Trophoblast cell (in vitro differentiated cells and primary cell): ENCODE data around the gene RBM33.

Source experiments
- DNase-seq, 2 donors: peaks; one replicate each; pipeline ENCODE4 v3.0.0-alpha.2; 2016
- H2AFZ ChIP-seq: 2 replicates; pipeline ENCODE4 v1.6.1; 2013; ENCODE audit warnings: low read length, moderate library complexity, mild to moderate bottlenecking; ENCODE audit not compliant: insufficient read depth, poor library complexity
- H2AK5ac ChIP-seq: 2 replicates; pipeline ENCODE4 v1.6.1; 2013; ENCODE audit warnings: mild to moderate bottlenecking, low read length
- H2BK120ac ChIP-seq: 2 replicates; pipeline ENCODE4 v1.6.1; 2013; ENCODE audit warnings: low read length, mild to moderate bottlenecking, moderate library complexity; ENCODE audit not compliant: insufficient read depth, poor library complexity
- H2BK12ac ChIP-seq: 2 replicates; pipeline ENCODE4 v1.6.1; 2013; ENCODE audit warnings: mild to moderate bottlenecking, low read length, moderate library complexity
- H2BK5ac ChIP-seq: 2 replicates; pipeline ENCODE4 v1.6.1; 2013; ENCODE audit warnings: low read length, low read depth, moderate library complexity, mild to moderate bottlenecking; ENCODE audit not compliant: poor library complexity
- H3K14ac ChIP-seq: 2 replicates; pipeline ENCODE4 v1.6.1; 2013; ENCODE audit warnings: mild to moderate bottlenecking, low read length
- H3K18ac ChIP-seq: 2 replicates; pipeline ENCODE4 v1.6.1; 2013; ENCODE audit warnings: mild to moderate bottlenecking, low read length
- H3K23ac ChIP-seq: 2 replicates; pipeline ENCODE4 v1.6.1; 2013; ENCODE audit warnings: low read length
- H3K27ac ChIP-seq: 2 replicates; pipeline ENCODE4 v1.5.1; 2013; ENCODE audit warnings: low read depth, mild to moderate bottlenecking, inconsistent platforms, low read length, moderate library complexity
- H3K27me3 ChIP-seq: 2 replicates; pipeline ENCODE4 v1.6.1; 2013; ENCODE audit warnings: inconsistent platforms, mild to moderate bottlenecking, low read length, moderate library complexity; ENCODE audit not compliant: insufficient read depth
- H3K36me3 ChIP-seq, 2 experiments: 1 replicate in 1 of 2; 2 replicates in 1 of 2; pipeline ENCODE4 v1.6.1; 2013; ENCODE audit warnings: low read length in 2 of 2, mild to moderate bottlenecking in 2 of 2, moderate library complexity in 1 of 2; ENCODE audit not compliant: insufficient read depth in 2 of 2, control insufficient read depth in 1 of 2
- H3K4ac ChIP-seq: 2 replicates; pipeline ENCODE4 v1.6.1; 2013; ENCODE audit warnings: low read depth, mild to moderate bottlenecking, low read length, moderate library complexity
- H3K4me1 ChIP-seq, 2 experiments: 1 replicate in 1 of 2; 2 replicates in 1 of 2; pipeline ENCODE4 v1.6.1; 2013; ENCODE audit warnings: low read length in 2 of 2, mild to moderate bottlenecking in 2 of 2, moderate library complexity in 1 of 2; ENCODE audit not compliant: insufficient read depth in 2 of 2, control insufficient read depth in 1 of 2
- H3K4me2 ChIP-seq: 2 replicates; pipeline ENCODE4 v1.6.1; 2013; ENCODE audit warnings: inconsistent platforms, mild to moderate bottlenecking, low read length, moderate library complexity
- H3K4me3 ChIP-seq: 2 replicates; pipeline ENCODE4 v1.5.1; 2013; ENCODE audit warnings: mild to moderate bottlenecking, low read depth, low read length, inconsistent platforms
- H3K79me1 ChIP-seq: one replicate; pipeline ENCODE4 v1.6.1; 2013; ENCODE audit warnings: low read length
- H3K79me2 ChIP-seq: 2 replicates; pipeline ENCODE4 v1.6.1; 2013; ENCODE audit warnings: low read length, mild to moderate bottlenecking; ENCODE audit not compliant: control insufficient read depth, insufficient read depth, poor library complexity
- H3K9ac ChIP-seq: 2 replicates; pipeline ENCODE4 v1.6.1; 2013; ENCODE audit warnings: mild to moderate bottlenecking, low read length
- H3K9me3 ChIP-seq: 2 replicates; pipeline ENCODE4 v1.6.1; 2013; ENCODE audit warnings: low read depth, mild to moderate bottlenecking, control low read depth, inconsistent platforms, low read length; ENCODE audit not compliant: insufficient read depth
- H4K12ac ChIP-seq: 2 replicates; pipeline ENCODE4 v1.6.1; 2013; ENCODE audit warnings: low read depth, mild to moderate bottlenecking, low read length, moderate library complexity
- H4K8ac ChIP-seq: 2 replicates; pipeline ENCODE4 v1.6.1; 2013; ENCODE audit warnings: low read depth, mild to moderate bottlenecking, low read length, moderate library complexity
- H4K91ac ChIP-seq: one replicate; pipeline ENCODE4 v1.6.1; 2013; ENCODE audit warnings: low read depth, mild to moderate bottlenecking, low read length, moderate library complexity
- WGBS: extraction: QIAGEN DNeasy Blood & Tissue Kit; methylation state at CpG from one replicate; pipeline ENCODE4 v1.1.7; 2013; ENCODE audit warnings: missing lambda C conversion rate; ENCODE audit not compliant: insufficient read length, insufficient coverage; ENCODE audit errors: extremely low coverage; 5-methylcytosine and 5-hydroxymethylcytosine counted together

RBM33 gene

DNA sequence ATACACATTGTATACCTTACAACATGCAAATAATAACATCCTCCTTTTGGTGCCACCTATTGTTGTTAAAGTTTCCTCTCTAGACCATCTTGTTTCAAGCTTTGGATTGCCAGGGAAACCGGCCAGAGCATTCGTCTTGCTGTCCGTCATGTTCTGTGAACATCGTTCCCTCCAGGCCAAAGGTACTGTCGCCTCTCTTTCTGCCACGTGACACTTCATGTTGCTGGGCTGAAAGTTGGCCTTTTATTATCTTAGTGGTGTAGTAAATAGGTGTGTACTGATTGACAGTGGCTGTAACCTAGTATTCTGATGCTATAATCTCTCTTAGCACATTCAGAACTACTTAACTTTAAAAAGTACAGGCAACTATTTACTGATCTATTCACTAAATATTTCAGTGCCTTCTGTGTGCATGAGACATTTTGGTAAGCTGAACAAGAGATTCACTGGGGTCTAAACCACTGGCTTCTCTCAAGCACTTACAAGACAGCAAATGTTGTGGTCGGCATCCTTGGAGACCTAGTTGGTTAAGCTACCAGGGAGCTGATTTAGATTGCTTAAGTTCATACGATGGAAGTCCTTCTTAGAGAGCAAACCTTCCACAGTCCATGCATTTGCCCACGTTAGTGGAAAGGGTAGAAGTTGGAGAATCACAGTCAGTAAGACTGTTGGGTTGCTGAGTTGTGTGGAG is 115.4 kb downstream of the RBM33 start:
- Histone ChIP-seq H3K79me2 (no peaks in the 10 kb centered on the region), H2BK120ac (no peak overlapping the region), H2AFZ (no peak overlapping the region), H3K4ac (no peak overlapping the region), H2BK5ac (no peak overlapping the region), H2BK12ac (no peak overlapping the region), H4K8ac (no peak overlapping the region), H4K91ac (no peak overlapping the region), H2AK5ac (no peak overlapping the region), H3K18ac (no peak overlapping the region), H3K4me3 (no peak overlapping the region), H3K4me2 (no peak overlapping the region), H3K9me3 (no peaks in the 10 kb centered on the region), H3K23ac (no peak overlapping the region), H3K27ac (no peak overlapping the region), H3K36me3 (peaks cover 5 to 25% of the 10 kb centered on the region in 2 experiments), H3K79me1 (no peaks in the 10 kb centered on the region), H3K27me3 (no peaks in the 10 kb centered on the region), H3K4me1 (peaks cover 0 to 2% of the 10 kb centered on the region in 2 experiments), H3K9ac (no peak overlapping the region), H4K12ac (no peak overlapping the region), H3K14ac (no peak overlapping the region)
- no peak for DNase-seq
- WGBS, result no CpG with 5 or more reads among the region's 9 CpGs

DNA sequence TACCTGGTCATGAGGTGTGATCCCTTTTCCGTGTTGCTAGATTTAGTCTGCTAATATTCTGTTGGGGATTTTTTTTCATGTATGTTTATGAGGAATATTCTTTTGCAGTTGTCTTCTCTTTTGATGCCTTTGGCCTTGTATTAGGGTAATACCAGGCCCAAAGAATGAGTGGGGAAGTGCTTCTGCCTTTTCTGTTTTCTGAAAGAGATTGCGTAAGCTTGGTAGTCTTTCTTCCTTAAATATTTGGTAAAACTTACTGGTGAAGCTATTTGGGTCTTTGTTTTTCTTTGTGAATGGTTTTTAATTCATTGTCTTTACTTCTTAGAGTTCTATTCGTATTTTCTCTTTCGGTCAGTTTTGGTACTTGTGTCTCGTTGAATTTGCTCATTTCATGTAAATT is 116.7 kb downstream of the RBM33 start:
- H3K9me3 ChIP-seq, result no peaks in the 10 kb centered on the region
- H2BK5ac ChIP-seq, result no peak overlapping the region
- no peak overlapping the region for H2BK120ac ChIP-seq
- WGBS, result no CpG with 5 or more reads among the region's 5 CpGs
- no peak overlapping the region for H3K18ac ChIP-seq
- H3K79me1 ChIP-seq, result no peaks in the 10 kb centered on the region
- H3K14ac ChIP-seq, result no peak overlapping the region
- no peak overlapping the region for H3K27ac ChIP-seq
- no peak overlapping the region for H4K91ac ChIP-seq
- H3K79me2 ChIP-seq, result no peaks in the 10 kb centered on the region
- no peak overlapping the region for H4K8ac ChIP-seq
- H3K23ac ChIP-seq, result no peak overlapping the region
- no peak overlapping the region for H2AFZ ChIP-seq
- H3K4ac ChIP-seq, result no peak overlapping the region
- no peak overlapping the region for H3K9ac ChIP-seq
- no peak for DNase-seq
- no peak overlapping the region for H2AK5ac ChIP-seq
- no peak overlapping the region for H4K12ac ChIP-seq
- peaks cover 0 to 2% of the 10 kb centered on the region in 2 experiments for H3K4me1 ChIP-seq
- H3K27me3 ChIP-seq, result no peaks in the 10 kb centered on the region
- H2BK12ac ChIP-seq, result no peak overlapping the region
- H3K36me3 ChIP-seq, result peaks cover 12 to 29% of the 10 kb centered on the region in 2 experiments
- no peak overlapping the region for H3K4me2 ChIP-seq
- no peak overlapping the region for H3K4me3 ChIP-seq

DNA sequence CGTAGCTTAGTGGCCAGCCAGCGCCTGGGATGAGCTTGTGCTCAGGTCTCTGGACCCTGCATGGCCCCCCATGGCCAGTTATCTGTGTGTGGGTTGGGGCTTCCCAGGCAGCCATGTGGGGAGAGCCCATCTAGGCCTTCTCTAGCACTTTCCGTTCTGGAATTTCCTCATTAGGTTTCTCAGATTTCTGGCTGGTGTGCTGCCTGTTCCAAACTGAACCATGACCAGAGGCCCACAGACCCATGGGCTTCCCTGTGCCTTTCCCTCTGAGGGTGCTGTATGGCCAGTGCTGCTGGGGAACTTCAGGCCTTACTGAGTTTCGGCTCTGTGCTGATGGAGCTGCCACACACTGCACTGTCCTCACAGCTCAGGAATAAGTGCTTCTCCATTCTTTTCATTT is 117.6 kb downstream of the RBM33 start:
- Histone ChIP-seq H3K4me1 (peaks cover 0 to 2% of the 10 kb centered on the region in 2 experiments), H2BK120ac (no peak overlapping the region), H2AFZ (no peak overlapping the region), H3K9ac (no peak overlapping the region), H3K4me3 (no peak overlapping the region), H3K79me2 (no peaks in the 10 kb centered on the region), H3K27me3 (no peaks in the 10 kb centered on the region), H3K4ac (no peak overlapping the region), H3K36me3 (peaks cover 16 to 32% of the 10 kb centered on the region in 2 experiments), H4K91ac (no peak overlapping the region), H4K8ac (no peak overlapping the region), H3K23ac (no peak overlapping the region), H2BK5ac (no peak overlapping the region), H3K79me1 (no peaks in the 10 kb centered on the region), H3K9me3 (no peaks in the 10 kb centered on the region), H3K4me2 (no peak overlapping the region), H2AK5ac (no peak overlapping the region), H3K18ac (no peak overlapping the region), H4K12ac (no peak overlapping the region), H3K27ac (no peak overlapping the region), H2BK12ac (no peak overlapping the region), H3K14ac (no peak overlapping the region)
- no CpG with 5 or more reads among the region's 4 CpGs for WGBS
- DNase-seq, result no peak

GRCh38 chr7:155762655-155763054 is 118.2 kb downstream of the RBM33 start:
- Histone ChIP-seq H2AK5ac (no peak overlapping the region), H3K9me3 (no peaks in the 10 kb centered on the region), H3K4me3 (no peak overlapping the region), H4K8ac (no peak overlapping the region), H2BK120ac (no peak overlapping the region), H3K14ac (no peak overlapping the region), H3K18ac (no peak overlapping the region), H3K27me3 (no peaks in the 10 kb centered on the region), H3K4me2 (no peak overlapping the region), H3K79me1 (no peaks in the 10 kb centered on the region), H3K9ac (no peak overlapping the region), H2BK12ac (no peak overlapping the region), H4K91ac (no peak overlapping the region), H3K23ac (no peak overlapping the region), H3K4ac (no peak overlapping the region), H3K79me2 (no peaks in the 10 kb centered on the region), H3K27ac (no peak overlapping the region), H3K4me1 (peaks cover 0 to 2% of the 10 kb centered on the region in 2 experiments), H2BK5ac (no peak overlapping the region), H3K36me3 (peaks cover 18 to 35% of the 10 kb centered on the region in 2 experiments), H4K12ac (no peak overlapping the region), H2AFZ (no peak overlapping the region)
- DNase-seq, result no peak
- no CpG with 5 or more reads among the region's 10 CpGs for WGBS
